Gastroesophageal sphincter (tissue), 4 donors: ENCODE results near the gene CARTPT. TPM values are rescaled to one million over a fixed set of nuclear protein-coding genes. Genes with fewer than 3 reads are reported as not detected.

Experiments
- ATAC-seq: fragments of 150-250 bp; one replicate; pipeline ENCODE4 v1.9.1; 2016; ENCODE audit warnings: mild to moderate bottlenecking, moderate library complexity
- H3K27ac ChIP-seq, 4 donors: fragments of 200-600 bp; sonication (generic) in 3 of 4; 1 replicate in 3 of 4; 2 replicates in 1 of 4; pipeline ENCODE4 v1.5.1; 2016 to 2019
- H3K27me3 ChIP-seq: fragments of 200-600 bp; sonication (generic); one replicate; pipeline ENCODE4 v1.5.1; 2019
- H3K36me3 ChIP-seq, 2 donors: fragments of 200-600 bp; sonication (generic); one replicate each; pipeline ENCODE4 v1.5.1; 2019; ENCODE audit warnings: control low read depth in 1 of 2
- H3K4me1 ChIP-seq, 3 donors: fragments of 200-600 bp; sonication (generic); 1 replicate in 2 of 3; 2 replicates in 1 of 3; pipeline ENCODE4 v1.5.1; 2016 to 2019; ENCODE audit warnings: control low read depth in 2 of 3
- H3K4me3 ChIP-seq, 2 donors: fragments of 200-600 bp; sonication (generic); one replicate each; pipeline ENCODE4 v1.5.1; 2019; ENCODE audit warnings: mild to moderate bottlenecking in 1 of 2, moderate library complexity in 1 of 2
- H3K9me3 ChIP-seq, 3 donors: fragments of 200-600 bp; sonication (generic); one replicate each; pipeline ENCODE4 v1.5.1; 2017 to 2019; ENCODE audit warnings: control low read depth in 2 of 3
- EP300 ChIP-seq: sonication (generic); formaldehyde crosslinking; IDR thresholded peaks from one replicate; pipeline ENCODE4 v1.6.1; 2017; ENCODE audit warnings: antibody characterized with exemption, mild to moderate bottlenecking
- POLR2A ChIP-seq, 2 donors: fragments of 450-650 bp; IDR thresholded peaks; one replicate each; pipeline ENCODE4 v1.6.1; 2017; ENCODE audit warnings: antibody characterized with exemption in 2 of 2, mild to moderate bottlenecking in 2 of 2, moderate library complexity in 1 of 2
- POLR2AphosphoS5 ChIP-seq: sonication (generic); formaldehyde crosslinking; IDR thresholded peaks from one replicate; pipeline ENCODE4 v1.6.1; 2017; ENCODE audit warnings: antibody characterized with exemption
- WGBS, 2 donors: methylation state at CpG; one replicate each; pipeline ENCODE4 v1.1.5; 2018; ENCODE audit warnings: low coverage in 1 of 2; 5-methylcytosine and 5-hydroxymethylcytosine counted together
- total RNA-seq, 4 donors: library from RNA; depleted of rRNA; stranded (reverse); fragments of >200 nt; gene quantifications; one replicate each; pipeline ENCODE4 v1.1.0, GENCODE V29; 2016
- TF ChIP-seq, protein P1 (sequence below), 4 experiments: fragments of 200-600 bp in 2 of 4; fragments of 450-650 bp in 2 of 4; sonication (generic) in 1 of 4; IDR thresholded peaks; one replicate each; pipeline ENCODE4 v1.5.1; 2017 to 2019; ENCODE audit warnings: antibody characterized with exemption in 4 of 4, mild to moderate bottlenecking in 2 of 4, moderate library complexity in 2 of 4

The CARTPT gene
- total RNA-seq, 4 donors from 2014 or later: 1.1 to 40.2 (median 5.4) TPM

DNA sequence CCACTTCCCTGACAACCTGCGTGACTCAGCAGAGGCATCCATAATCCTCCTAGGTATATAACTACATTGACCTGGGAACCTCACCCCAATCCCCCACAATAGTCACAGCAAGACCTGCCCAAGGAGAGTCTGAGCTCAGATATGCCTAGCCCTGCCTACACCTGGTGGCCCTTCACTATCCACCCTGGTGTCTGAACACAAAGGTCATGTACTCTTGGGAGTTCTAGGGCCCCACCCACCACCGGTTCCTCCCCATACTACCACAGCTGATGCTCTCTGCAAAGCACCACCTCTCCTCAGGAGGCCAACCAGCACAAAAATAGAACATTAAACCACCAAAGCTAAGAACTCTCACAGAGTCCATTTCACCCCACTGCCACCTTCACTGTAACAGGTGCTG is 34.8 kb upstream of the CARTPT start:
- peaks cover 0 to 9% (median 0%) of the 10 kb centered on the region in 3 donors for H3K9me3 ChIP-seq
- H3K36me3 ChIP-seq: no peaks in the 10 kb centered on the region
- no CpG with 5 or more reads among the region's 2 CpGs for WGBS, 2 donors
- TF ChIP-seq POLR2A (IDR thresholded peaks at IDR 0.05) (no peak), EP300 (no peak), POLR2AphosphoS5 (no peak)
- TF ChIP-seq, protein P1, sequence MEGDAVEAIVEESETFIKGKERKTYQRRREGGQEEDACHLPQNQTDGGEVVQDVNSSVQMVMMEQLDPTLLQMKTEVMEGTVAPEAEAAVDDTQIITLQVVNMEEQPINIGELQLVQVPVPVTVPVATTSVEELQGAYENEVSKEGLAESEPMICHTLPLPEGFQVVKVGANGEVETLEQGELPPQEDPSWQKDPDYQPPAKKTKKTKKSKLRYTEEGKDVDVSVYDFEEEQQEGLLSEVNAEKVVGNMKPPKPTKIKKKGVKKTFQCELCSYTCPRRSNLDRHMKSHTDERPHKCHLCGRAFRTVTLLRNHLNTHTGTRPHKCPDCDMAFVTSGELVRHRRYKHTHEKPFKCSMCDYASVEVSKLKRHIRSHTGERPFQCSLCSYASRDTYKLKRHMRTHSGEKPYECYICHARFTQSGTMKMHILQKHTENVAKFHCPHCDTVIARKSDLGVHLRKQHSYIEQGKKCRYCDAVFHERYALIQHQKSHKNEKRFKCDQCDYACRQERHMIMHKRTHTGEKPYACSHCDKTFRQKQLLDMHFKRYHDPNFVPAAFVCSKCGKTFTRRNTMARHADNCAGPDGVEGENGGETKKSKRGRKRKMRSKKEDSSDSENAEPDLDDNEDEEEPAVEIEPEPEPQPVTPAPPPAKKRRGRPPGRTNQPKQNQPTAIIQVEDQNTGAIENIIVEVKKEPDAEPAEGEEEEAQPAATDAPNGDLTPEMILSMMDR (IDR thresholded peaks at IDR 0.05): no peak
- ATAC-seq: no peak
- H3K4me3 ChIP-seq: no peak overlapping the region
- no peak overlapping the region for H3K27ac ChIP-seq
- no peaks in the 10 kb centered on the region for H3K27me3 ChIP-seq
- no peaks in the 10 kb centered on the region for H3K4me1 ChIP-seq

DNA sequence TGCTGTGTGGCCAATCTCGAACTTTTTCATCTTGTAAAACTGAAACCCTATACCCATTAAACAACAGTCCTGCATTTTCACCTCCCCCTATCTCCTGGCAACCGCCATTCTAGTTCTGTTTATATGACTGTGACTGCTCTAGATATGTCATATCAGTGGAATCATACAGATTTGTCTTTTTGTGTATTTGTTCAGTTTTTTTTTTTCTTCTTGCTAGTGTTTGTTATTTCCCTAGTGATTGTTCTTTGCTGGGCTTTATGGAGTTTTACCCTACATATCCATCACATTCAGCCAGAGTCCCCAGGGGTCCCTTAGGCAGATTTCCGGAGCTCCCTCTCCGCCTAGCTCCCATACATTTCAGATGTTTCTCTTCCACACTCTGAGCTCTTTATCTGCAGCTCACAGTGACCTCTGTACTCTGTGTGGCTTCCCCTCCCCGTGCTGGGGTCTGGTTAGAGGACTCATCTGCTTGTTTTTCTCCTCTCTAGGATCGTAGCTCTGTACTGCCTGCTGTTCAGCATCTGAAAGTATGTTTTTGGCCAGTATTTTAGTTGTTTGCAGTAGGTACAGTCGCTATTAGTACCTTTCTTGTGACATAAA is 25.1 kb upstream of the CARTPT start:
- Histone ChIP-seq H3K36me3 (no peaks in the 10 kb centered on the region), H3K27ac (no peak overlapping the region), H3K9me3 (no peaks in the 10 kb centered on the region), H3K27me3 (peaks cover 18% of the 10 kb centered on the region), H3K4me1 (no peaks in the 10 kb centered on the region), H3K4me3 (no peak overlapping the region)
- TF ChIP-seq EP300: no peak
- TF ChIP-seq POLR2A (IDR thresholded peaks at IDR 0.05): no peak
- TF ChIP-seq, protein P1 (IDR thresholded peaks at IDR 0.05): no peak
- WGBS, 2 donors: 11 to 24% methylated on average over 5 to 7 of the region's 7 CpGs
- ATAC-seq: no peak

DNA sequence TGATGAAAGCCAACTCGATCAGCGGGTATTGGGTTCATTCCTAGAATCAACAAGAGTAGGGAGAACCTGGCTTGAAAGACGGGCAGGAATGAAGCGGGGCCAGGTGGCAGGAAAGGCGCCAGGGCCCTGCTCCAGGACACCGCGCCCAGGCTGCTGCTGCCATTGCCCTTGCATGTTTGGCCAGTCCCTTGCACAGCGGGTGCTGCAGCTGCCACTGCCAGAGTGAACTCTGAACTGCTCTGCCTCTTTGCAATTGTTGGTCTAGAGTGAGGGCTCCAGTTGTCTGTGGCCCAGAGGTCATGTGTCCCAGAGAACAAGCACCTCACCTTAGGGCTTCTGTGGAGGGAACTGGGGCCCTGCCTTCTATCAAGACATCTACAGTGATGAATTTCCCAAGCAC is 24.0 kb upstream of the CARTPT start:
- Histone ChIP-seq H3K4me1 (no peaks in the 10 kb centered on the region), H3K27me3 (peaks cover 20% of the 10 kb centered on the region), H3K27ac (no peak overlapping the region), H3K9me3 (no peaks in the 10 kb centered on the region), H3K4me3 (no peak overlapping the region), H3K36me3 (no peaks in the 10 kb centered on the region)
- ATAC-seq: no peak
- TF ChIP-seq EP300: no peak
- 89% methylated on average over 4 of the region's 8 CpGs; no CpG with 5 or more reads in 1 of the 2 donors for WGBS, 2 donors

DNA sequence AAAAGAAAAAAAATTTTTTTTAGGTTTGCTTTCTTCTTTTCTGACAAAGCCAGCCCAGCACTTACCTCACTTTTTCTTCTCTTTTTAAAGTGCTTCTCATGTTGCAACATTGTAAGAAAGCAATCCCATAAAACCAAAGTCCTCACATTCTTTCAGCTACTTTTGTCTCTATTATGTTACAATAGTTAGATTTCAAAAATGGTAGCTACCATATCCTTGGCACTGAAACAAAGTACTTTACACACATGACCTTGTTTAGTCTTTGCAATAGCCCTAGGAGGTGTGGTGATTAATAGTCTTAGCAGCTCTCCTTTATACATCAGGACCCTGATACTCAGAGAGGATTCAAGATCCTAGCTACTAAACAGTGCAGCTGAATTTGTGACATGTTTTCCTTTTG is 23.5 kb upstream of the CARTPT start:
- H3K4me3 ChIP-seq: no peak overlapping the region
- no peak for ATAC-seq
- TF ChIP-seq, protein P1 (IDR thresholded peaks at IDR 0.05): no peak
- TF ChIP-seq POLR2AphosphoS5 (no peak), POLR2A (IDR thresholded peaks at IDR 0.05) (no peak), EP300 (no peak)
- no peaks in the 10 kb centered on the region for H3K9me3 ChIP-seq
- H3K27me3 ChIP-seq: peaks cover 20% of the 10 kb centered on the region
- H3K4me1 ChIP-seq: no peaks in the 10 kb centered on the region
- no peaks in the 10 kb centered on the region for H3K36me3 ChIP-seq
- no peak overlapping the region for H3K27ac ChIP-seq

DNA sequence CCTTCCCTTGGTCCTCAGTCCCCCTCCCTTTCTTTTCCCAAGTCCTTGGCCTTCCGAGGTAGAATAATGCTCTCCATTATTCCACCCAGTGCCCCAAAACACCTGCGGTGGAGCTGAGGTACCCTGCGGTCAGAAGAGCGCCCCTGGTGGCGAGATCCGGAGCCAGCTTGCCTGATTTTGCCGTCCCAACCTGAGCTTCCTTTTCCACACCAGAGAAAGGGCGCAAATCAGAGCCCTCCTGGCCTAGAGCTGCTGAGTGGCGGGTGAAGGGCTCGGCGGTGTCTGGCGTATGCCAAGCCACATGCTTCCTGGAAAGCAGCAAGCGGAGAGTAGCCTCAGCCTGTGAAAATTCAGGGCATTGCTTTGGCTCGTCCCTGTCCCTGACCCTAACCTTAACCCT is 21.1 kb upstream of the CARTPT start:
- no peak overlapping the region for H3K27ac ChIP-seq
- TF ChIP-seq, protein P1 (IDR thresholded peaks at IDR 0.05): peak in 1 of 4 experiments; percentile 22
- no peak for TF ChIP-seq POLR2AphosphoS5
- no peak for ATAC-seq
- WGBS, 2 donors: 56% methylated on average over 3 of the region's 14 CpGs; no CpG with 5 or more reads in 1 of the 2 donors
- H3K4me3 ChIP-seq: no peak overlapping the region
- H3K4me1 ChIP-seq: no peaks in the 10 kb centered on the region
- H3K9me3 ChIP-seq: no peaks in the 10 kb centered on the region
- H3K27me3 ChIP-seq: peaks cover 30% of the 10 kb centered on the region
- no peaks in the 10 kb centered on the region for H3K36me3 ChIP-seq
